Placental epithelial cell (primary cell): ENCODE measurements around the gene KRTAP9-8. TPM values are rescaled to one million over a fixed set of nuclear protein-coding genes. Genes with fewer than 3 reads are reported as not detected.

Experiments used
- small RNA-seq: library from RNA; depleted of rRNA; stranded (forward); fragments of <200 nt; gene quantifications from one replicate; pipeline ENCODE3, GENCODE V24; 2012
- total RNA-seq: library from RNA; depleted of rRNA; stranded (reverse); fragments of >200 nt; gene quantifications from 2 replicates; pipeline ENCODE4 v1.2.3, GENCODE V29; 2012

Gene KRTAP9-8, protein sequence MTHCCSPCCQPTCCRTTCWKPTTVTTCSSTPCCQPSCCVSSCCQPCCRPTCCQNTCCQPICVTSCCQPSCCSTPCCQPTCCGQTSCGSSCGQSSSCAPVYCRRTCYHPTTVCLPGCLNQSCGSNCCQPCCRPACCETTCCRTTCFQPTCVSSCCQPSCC
- total RNA-seq = not detected in 2 replicates

DNA sequence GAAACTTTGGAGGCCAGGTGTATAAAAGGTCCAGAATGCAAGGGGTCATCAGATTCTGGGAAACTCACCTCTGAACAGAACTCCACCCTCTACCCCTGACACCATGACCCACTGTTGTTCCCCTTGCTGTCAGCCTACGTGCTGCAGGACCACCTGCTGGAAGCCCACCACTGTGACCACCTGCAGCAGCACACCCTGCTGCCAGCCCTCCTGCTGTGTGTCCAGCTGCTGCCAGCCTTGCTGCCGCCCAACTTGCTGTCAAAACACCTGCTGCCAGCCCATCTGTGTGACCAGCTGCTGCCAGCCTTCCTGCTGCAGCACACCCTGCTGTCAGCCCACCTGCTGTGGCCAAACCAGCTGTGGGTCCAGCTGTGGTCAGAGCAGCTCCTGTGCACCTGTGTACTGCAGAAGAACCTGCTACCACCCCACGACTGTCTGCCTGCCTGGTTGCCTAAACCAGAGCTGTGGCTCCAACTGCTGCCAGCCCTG, at the start of gene KRTAP9-8:
KRTAP9-8 (plus strand) TSS at position 51 of the 489 bp plus-strand sequence; CDS start at position 104, 53 bp downstream.

GRCh38 chr17:41189837-41190318, 47.9 kb upstream of the KRTAP9-8 start, which contains the start of gene KRTAP9-1:
TSS of gene KRTAP9-1 (plus strand) at chr17:41189887. CDS start at chr17:41189887, 0 bp downstream.

GRCh38 chr17:41226598-41227095, 11.2 kb upstream of the KRTAP9-8 start, which contains the start of gene KRTAP9-2:
TSS of gene KRTAP9-2 (plus strand) at chr17:41226648. CDS start at chr17:41226655, 7 bp downstream.

GRCh38 chr17:41232399-41233105, 5.2 kb upstream of the KRTAP9-8 start, which contains the start of gene KRTAP9-3:
TSS of gene KRTAP9-3 (plus strand) at chr17:41232449. CDS start at chr17:41232502, 53 bp downstream.

GRCh38 chr17:41249637-41250240, 11.9 kb downstream of the KRTAP9-8 start, which contains the start of gene KRTAP9-4:
TSS of gene KRTAP9-4 (plus strand) at chr17:41249687. CDS start at chr17:41249721, 34 bp downstream.

GRCh38 chr17:41255381-41256290, 17.8 kb downstream of the KRTAP9-8 start, which contains the start of gene KRTAP9-9:
TSS of gene KRTAP9-9 (plus strand) at chr17:41255384.

GRCh38 chr17:41265078-41265477, 27.3 kb downstream of the KRTAP9-8 start, which contains the start of gene KRTAP9-6:
TSS of gene KRTAP9-6 (plus strand) at chr17:41265378. CDS start at chr17:41265378, 0 bp downstream.

DNA sequence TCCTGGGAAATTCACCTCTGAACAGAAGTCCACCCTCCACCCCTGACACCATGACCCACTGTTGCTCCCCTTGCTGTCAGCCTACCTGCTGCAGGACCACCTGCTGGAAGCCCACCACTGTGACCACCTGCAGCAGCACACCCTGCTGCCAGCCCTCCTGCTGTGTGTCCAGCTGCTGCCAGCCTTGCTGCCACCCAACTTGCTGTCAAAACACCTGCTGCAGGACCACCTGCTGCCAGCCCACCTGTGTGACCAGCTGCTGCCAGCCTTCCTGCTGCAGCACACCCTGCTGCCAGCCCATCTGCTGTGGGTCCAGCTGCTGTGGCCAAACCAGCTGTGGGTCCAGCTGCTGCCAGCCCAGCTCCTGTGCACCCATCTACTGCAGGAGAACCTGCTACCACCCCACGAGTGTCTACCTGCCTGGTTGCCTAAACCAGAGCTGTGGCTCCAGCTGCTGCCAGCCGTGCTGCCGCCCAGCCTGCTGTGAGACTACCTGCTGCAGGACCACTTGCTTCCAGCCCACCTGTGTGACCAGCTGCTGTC, 37.9 kb downstream of the KRTAP9-8 start, which contains the start of gene KRTAP9-7:
KRTAP9-7 (plus strand) TSS at position 51 of the 543 bp plus-strand sequence; CDS start at position 51, 0 bp downstream.

Small RNAs within 50 kb of the gene (small RNA-seq; reads per million reads assigned to genes)
- gene KRTAP9-10P = not detected

Other genes with a start within 250 kb of the KRTAP9-8 start
- not detected in 2 replicates for gene KRTAP3-3, start 243.8 kb upstream of the KRTAP9-8 start, total RNA-seq
- gene KRTAP3-2, start 238.1 kb upstream of the KRTAP9-8 start, total RNA-seq = not detected in 2 replicates
- not detected in 2 replicates for gene KRTAP3-1, start 228.9 kb upstream of the KRTAP9-8 start, total RNA-seq
- not detected in 2 replicates for gene KRTAP1-5, start 210.8 kb upstream of the KRTAP9-8 start, total RNA-seq
- gene KRTAP1-4, start 207.8 kb upstream of the KRTAP9-8 start, total RNA-seq = not detected in 2 replicates
- gene KRTAP1-3, start 203.1 kb upstream of the KRTAP9-8 start, total RNA-seq = not detected in 2 replicates
- not detected in 2 replicates for gene KRTAP1-1, start 196.5 kb upstream of the KRTAP9-8 start, total RNA-seq
- not detected in 2 replicates for gene KRTAP2-1, start 190.7 kb upstream of the KRTAP9-8 start, total RNA-seq
- not detected in 2 replicates for gene KRTAP2-2, start 182.8 kb upstream of the KRTAP9-8 start, total RNA-seq
- 2.3 TPM in 1 of 2 replicates, not detected in the other for gene KRTAP2-3, start 177.9 kb upstream of the KRTAP9-8 start, total RNA-seq
- gene KRTAP2-4, start 172.1 kb upstream of the KRTAP9-8 start, total RNA-seq = not detected in 2 replicates
- not detected in 2 replicates for gene KRTAP4-7, start 153.8 kb upstream of the KRTAP9-8 start, total RNA-seq
- gene KRTAP4-8, start 139.9 kb upstream of the KRTAP9-8 start, total RNA-seq = not detected in 2 replicates
- gene KRTAP4-16, start 135.8 kb upstream of the KRTAP9-8 start, total RNA-seq = not detected in 2 replicates
- gene KRTAP4-9, start 132.6 kb upstream of the KRTAP9-8 start, total RNA-seq = not detected in 2 replicates
- gene KRTAP4-11, start 119.6 kb upstream of the KRTAP9-8 start, total RNA-seq = not detected in 2 replicates
- gene KRTAP4-12, start 113.8 kb upstream of the KRTAP9-8 start, total RNA-seq = not detected in 2 replicates
- gene KRTAP4-6, start 97.5 kb upstream of the KRTAP9-8 start, total RNA-seq = not detected in 2 replicates
- gene KRTAP4-5, start 88.2 kb upstream of the KRTAP9-8 start, total RNA-seq = not detected in 2 replicates
- gene KRTAP4-4, start 77.3 kb upstream of the KRTAP9-8 start, total RNA-seq = not detected in 2 replicates
- not detected in 2 replicates for gene KRTAP4-3, start 69.8 kb upstream of the KRTAP9-8 start, total RNA-seq
- not detected in 2 replicates for gene KRTAP4-2, start 59.8 kb upstream of the KRTAP9-8 start, total RNA-seq
- gene KRTAP4-1, start 53.1 kb upstream of the KRTAP9-8 start, total RNA-seq = not detected in 2 replicates
- gene KRTAP9-1, start 48.1 kb upstream of the KRTAP9-8 start, total RNA-seq = not detected in 2 replicates
- not detected in 2 replicates for gene KRTAP9-2, start 11.4 kb upstream of the KRTAP9-8 start, total RNA-seq
- gene KRTAP9-3, start 5.5 kb upstream of the KRTAP9-8 start, total RNA-seq = not detected in 2 replicates
- not detected in 2 replicates for gene KRTAP9-4, start 11.7 kb downstream of the KRTAP9-8 start, total RNA-seq
- gene KRTAP9-9, start 17.4 kb downstream of the KRTAP9-8 start, total RNA-seq = not detected in 2 replicates
- gene KRTAP9-6, start 27.4 kb downstream of the KRTAP9-8 start, total RNA-seq = not detected in 2 replicates
- gene KRTAP9-7, start 37.7 kb downstream of the KRTAP9-8 start, total RNA-seq = not detected in 2 replicates
- gene KRTAP29-1, start 64.9 kb downstream of the KRTAP9-8 start, total RNA-seq = not detected in 2 replicates
- not detected in 2 replicates for gene KRTAP16-1, start 71.3 kb downstream of the KRTAP9-8 start, total RNA-seq
- not detected in 2 replicates for gene KRTAP17-1, start 77.7 kb downstream of the KRTAP9-8 start, total RNA-seq
- gene KRT33A, start 112.8 kb downstream of the KRTAP9-8 start, total RNA-seq = not detected in 2 replicates
- gene KRT33B, start 131.8 kb downstream of the KRTAP9-8 start, total RNA-seq = 0.33 TPM in 1 of 2 replicates, not detected in the other
- gene KRT34, start 144.3 kb downstream of the KRTAP9-8 start, total RNA-seq = 0.39 and 9.7 TPM in 2 replicates
- not detected in 2 replicates for gene KRT31, start 159.6 kb downstream of the KRTAP9-8 start, total RNA-seq
- gene KRT37, start 186.6 kb downstream of the KRTAP9-8 start, total RNA-seq = not detected in 2 replicates
- gene KRT38, start 203.0 kb downstream of the KRTAP9-8 start, total RNA-seq = not detected in 2 replicates
- not detected in 2 replicates for gene KRT32, start 229.4 kb downstream of the KRTAP9-8 start, total RNA-seq
- not detected in 2 replicates for gene KRT35, start 243.2 kb downstream of the KRTAP9-8 start, total RNA-seq